OCI-LY1 (cell line): ENCODE measurements around the gene MINDY4.
"Not testable (repeated sequence)": the region's sequence is repeated elsewhere in the genome, so short reads cannot be mapped to it uniquely, and the experiment has no call there.

Source experiments
- H2AFZ ChIP-seq: fragments of 200-600 bp; sonication (generic), shearing (Covaris generic); 2 replicates; pipeline ENCODE4 v1.6.0; 2014; ENCODE audit warnings: antibody characterized with exemption, mild to moderate bottlenecking, low read length
- H3F3A ChIP-seq: fragments of 200-600 bp; sonication (generic), shearing (Covaris generic); 2 replicates; pipeline ENCODE4 v1.6.0; 2014; ENCODE audit warnings: mild to moderate bottlenecking, antibody characterized with exemption, low read length, moderate library complexity; ENCODE audit not compliant: insufficient read depth
- H3K27ac ChIP-seq: fragments of 200-600 bp; sonication (generic); 2 replicates; pipeline ENCODE4 v1.5.1; 2014; ENCODE audit warnings: low read length, mixed run types, mild to moderate bottlenecking, low read depth; ENCODE audit not compliant: poor library complexity, severe bottlenecking
- H3K27me3 ChIP-seq: fragments of 200-600 bp; sonication (generic); 2 replicates; pipeline ENCODE4 v1.6.0; 2014; ENCODE audit warnings: antibody characterized with exemption, mild to moderate bottlenecking, low read length, moderate library complexity; ENCODE audit not compliant: insufficient read depth
- H3K36me3 ChIP-seq: fragments of 200-600 bp; sonication (generic); 2 replicates; pipeline ENCODE4 v1.6.1; 2014; ENCODE audit warnings: mild to moderate bottlenecking, antibody characterized with exemption, low read length, moderate library complexity, mixed read lengths; ENCODE audit not compliant: insufficient read depth
- H3K4me1 ChIP-seq: fragments of 200-600 bp; sonication (generic); 2 replicates; pipeline ENCODE4 v1.5.1; 2014; ENCODE audit warnings: mild to moderate bottlenecking, low read length, moderate library complexity; ENCODE audit not compliant: insufficient read depth, severe bottlenecking
- H3K4me2 ChIP-seq: fragments of 200-600 bp; sonication (generic), shearing (Covaris generic); 2 replicates; pipeline ENCODE4 v1.6.1; 2014; ENCODE audit warnings: low read length
- H3K4me3 ChIP-seq: fragments of 200-600 bp; sonication (generic); 2 replicates; pipeline ENCODE4 v1.5.1; 2014; ENCODE audit warnings: low read length, low read depth, mild to moderate bottlenecking, mixed read lengths; ENCODE audit not compliant: poor library complexity, severe bottlenecking
- H3K79me2 ChIP-seq: fragments of 200-600 bp; shearing (Covaris generic); 2 replicates; pipeline ENCODE4 v1.6.1; 2016; ENCODE audit warnings: mixed run types, low read length, mixed read lengths; ENCODE audit not compliant: insufficient read depth
- H3K9ac ChIP-seq: fragments of 200-600 bp; sonication (generic), shearing (Covaris generic); 2 replicates; pipeline ENCODE4 v1.6.1; 2014; ENCODE audit warnings: mild to moderate bottlenecking, low read length, mixed read lengths
- H3K9me2 ChIP-seq: fragments of 200-600 bp; sonication (generic), shearing (Covaris generic); 2 replicates; pipeline ENCODE4 v1.6.1; 2014; ENCODE audit warnings: low read depth, mild to moderate bottlenecking, low read length, mixed read lengths
- H3K9me3 ChIP-seq: fragments of 200-600 bp; shearing (Covaris generic); 2 replicates; pipeline ENCODE4 v1.6.1; 2014; ENCODE audit warnings: low read length, mixed read lengths
- H4K20me1 ChIP-seq: fragments of 200-600 bp; sonication (generic), shearing (Covaris generic); 2 replicates; pipeline ENCODE4 v1.6.0; 2016; ENCODE audit warnings: mild to moderate bottlenecking, low read length; ENCODE audit not compliant: insufficient read depth
- CTCF ChIP-seq: fragments of 200-600 bp; sonication (generic), shearing (Covaris generic); IDR thresholded peaks from 2 replicates; pipeline ENCODE4 v1.5.1; 2017; ENCODE audit warnings: mild to moderate bottlenecking, antibody characterized with exemption, low read length, moderate library complexity, mixed read lengths
- EZH2 ChIP-seq: fragments of 200-600 bp; sonication (generic), shearing (Covaris generic); IDR thresholded peaks from 2 replicates; pipeline ENCODE4 v1.8.0; 2017; ENCODE audit warnings: borderline replicate concordance, mixed run types, mild to moderate bottlenecking, antibody characterized with exemption, low read length, moderate library complexity, mixed read lengths

Gene MINDY4

DNA sequence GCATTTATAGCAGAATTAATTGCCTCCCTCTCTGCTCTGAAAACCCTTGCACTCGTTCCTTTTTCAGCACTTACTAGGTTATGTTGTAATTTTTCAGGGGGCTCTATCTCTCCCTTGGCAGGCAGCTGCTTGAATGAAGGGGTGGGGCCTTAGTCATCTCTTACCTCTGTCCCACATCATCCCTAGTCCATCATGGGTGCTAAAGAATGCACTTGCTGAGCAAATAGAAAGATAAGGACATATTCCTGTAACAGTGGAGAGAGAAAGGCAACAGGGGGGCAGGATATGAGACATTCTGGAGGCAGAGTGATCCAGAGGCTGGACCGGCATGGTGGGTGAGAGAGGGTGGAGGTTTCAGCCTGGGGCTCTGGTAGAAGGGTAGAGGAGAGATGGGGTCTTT, 60.0 kb downstream of the MINDY4 start:
- no peak overlapping the region for H3K9ac ChIP-seq
- H2AFZ ChIP-seq, result no peak overlapping the region
- no peak overlapping the region for H3K27ac ChIP-seq
- H4K20me1 ChIP-seq, result no peaks in the 10 kb centered on the region
- no peaks in the 10 kb centered on the region for H3K79me2 ChIP-seq
- H3K36me3 ChIP-seq, result no peaks in the 10 kb centered on the region
- H3K27me3 ChIP-seq, result no peaks in the 10 kb centered on the region; the same call in 1 of the 2 replicates
- no peak overlapping the region for H3K4me3 ChIP-seq
- H3K9me2 ChIP-seq, result no peaks in the 10 kb centered on the region
- no peaks in the 10 kb centered on the region for H3K4me1 ChIP-seq
- TF ChIP-seq EZH2 (no peak), CTCF (no peak)
- no peaks in the 10 kb centered on the region; the same call in 1 of the 2 replicates for H3K9me3 ChIP-seq
- H3F3A ChIP-seq, result no peaks in the 10 kb centered on the region
- H3K4me2 ChIP-seq, result no peak overlapping the region

GRCh38 chr7:30831936-30832335, 60.7 kb downstream of the MINDY4 start:
- Histone ChIP-seq H3K4me2 (no peak overlapping the region), H3K79me2 (no peaks in the 10 kb centered on the region), H3K27ac (no peak overlapping the region), H3F3A (no peaks in the 10 kb centered on the region), H3K36me3 (no peaks in the 10 kb centered on the region), H4K20me1 (no peaks in the 10 kb centered on the region), H3K27me3 (no peaks in the 10 kb centered on the region; the same call in 1 of the 2 replicates), H3K4me3 (no peak overlapping the region), H3K9me2 (no peaks in the 10 kb centered on the region), H2AFZ (no peak overlapping the region), H3K4me1 (no peaks in the 10 kb centered on the region), H3K9ac (no peak overlapping the region), H3K9me3 (no peaks in the 10 kb centered on the region; the same call in 1 of the 2 replicates)
- TF ChIP-seq EZH2, result no peak
- TF ChIP-seq CTCF, result no peak

DNA sequence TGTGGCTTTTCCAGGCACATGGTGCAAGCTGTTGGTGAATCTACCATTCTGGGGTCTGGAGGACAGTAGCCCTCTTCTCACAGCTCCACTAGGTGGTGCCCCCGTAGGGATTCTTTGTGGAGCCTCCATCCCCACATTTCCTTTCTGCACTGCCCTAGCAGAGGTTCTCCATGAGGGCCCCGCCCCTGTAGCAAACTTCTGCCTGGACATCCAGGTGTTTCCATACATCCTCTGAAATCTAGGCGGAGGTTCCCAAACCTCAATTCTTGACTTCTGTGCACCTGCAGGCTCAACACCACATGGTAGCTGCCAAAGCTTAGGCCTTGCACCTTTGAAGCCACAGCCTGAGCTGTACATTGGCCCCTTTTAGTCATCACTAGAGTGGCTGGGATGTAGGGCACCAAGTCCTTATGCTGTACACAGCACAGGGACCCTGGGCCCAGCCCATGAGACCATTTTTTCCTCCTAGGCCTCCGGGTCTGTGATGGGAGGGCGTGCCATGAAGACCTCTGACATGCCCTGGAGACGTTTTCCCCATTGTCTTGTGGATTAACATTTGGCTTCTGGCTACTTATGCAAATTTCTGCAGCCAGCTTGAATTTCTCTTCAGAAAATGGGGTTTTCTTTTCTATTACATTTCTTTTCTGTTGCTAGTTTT, 62.9 kb downstream of the MINDY4 start:
- H2AFZ ChIP-seq, H3K9me2 ChIP-seq, H3K27ac ChIP-seq, H3K4me3 ChIP-seq, H3K79me2 ChIP-seq, H3K36me3 ChIP-seq, H4K20me1 ChIP-seq, H3K4me1 ChIP-seq, H3F3A ChIP-seq, H3K27me3 ChIP-seq, H3K4me2 ChIP-seq, H3K9me3 ChIP-seq, H3K9ac ChIP-seq: not testable (repeated sequence)

GRCh38 chr7:30835396-30835915, 64.2 kb downstream of the MINDY4 start:
- Histone ChIP-seq H3K9me3 (no peaks in the 10 kb centered on the region; the same call in 1 of the 2 replicates), H3F3A (no peaks in the 10 kb centered on the region), H3K79me2 (no peaks in the 10 kb centered on the region), H4K20me1 (no peaks in the 10 kb centered on the region), H3K4me3 (no peak overlapping the region), H3K4me1 (no peaks in the 10 kb centered on the region), H3K27ac (no peak overlapping the region), H3K9ac (no peak overlapping the region), H3K4me2 (no peak overlapping the region), H3K9me2 (no peaks in the 10 kb centered on the region), H2AFZ (no peak overlapping the region), H3K36me3 (no peaks in the 10 kb centered on the region), H3K27me3 (no peaks in the 10 kb centered on the region; the same call in 1 of the 2 replicates)
- TF ChIP-seq EZH2, result no peak
